Measurements from ENCODE around the gene EIPR1.
"Not testable (repeated sequence)": the region's sequence is repeated elsewhere in the genome, so short reads cannot be mapped to it uniquely, and the experiment has no call there.

Gene EIPR1

GRCh38 chr2:3357926-3358325, 19.7 kb downstream of the EIPR1 start:
- DNase-seq (ENCODE audit: low read depth), result no peak

- not testable (repeated sequence) for DNase-seq (ENCODE audit: low read depth)
These were observed 20.2 kb downstream of the EIPR1 start for GRCh38 chr2:3357446-3357845.

GRCh38 chr2:3356799-3357198, 20.8 kb downstream of the EIPR1 start:
- no peak for DNase-seq (ENCODE audit: low read depth)

- DNase-seq (ENCODE audit: low read depth), result no peak
These were observed 21.6 kb downstream of the EIPR1 start for GRCh38 chr2:3355951-3356569.

- no peak for DNase-seq (ENCODE audit: low read depth)
These were observed 22.6 kb downstream of the EIPR1 start for GRCh38 chr2:3354986-3355385.

GRCh38 chr2:3349211-3349693, 28.4 kb downstream of the EIPR1 start:
- DNase-seq (ENCODE audit: low read depth), result no peak

- no peak for DNase-seq (ENCODE audit: low read depth)
These were observed 28.9 kb downstream of the EIPR1 start for GRCh38 chr2:3348767-3349166.

- DNase-seq (ENCODE audit: low read depth), result no peak
These were observed 32.0 kb downstream of the EIPR1 start for GRCh38 chr2:3345621-3346020.

- no peak for DNase-seq (ENCODE audit: low read depth)
These were observed 32.7 kb downstream of the EIPR1 start for GRCh38 chr2:3344897-3345296.

- no peak for DNase-seq (ENCODE audit: low read depth)
These were observed 34.6 kb downstream of the EIPR1 start for GRCh38 chr2:3343012-3343411.

- DNase-seq (ENCODE audit: low read depth), result no peak
These were observed 35.3 kb downstream of the EIPR1 start for GRCh38 chr2:3342324-3342723.

GRCh38 chr2:3341336-3341735, 36.3 kb downstream of the EIPR1 start:
- no peak for DNase-seq (ENCODE audit: low read depth)

GRCh38 chr2:3340144-3340543, 37.5 kb downstream of the EIPR1 start:
- no peak for DNase-seq (ENCODE audit: low read depth)

- no peak for DNase-seq (ENCODE audit: low read depth)
These were observed 39.3 kb downstream of the EIPR1 start for GRCh38 chr2:3338340-3338739.

- no peak for DNase-seq (ENCODE audit: low read depth)
These were observed 40.8 kb downstream of the EIPR1 start for GRCh38 chr2:3336844-3337243.

GRCh38 chr2:3334392-3335345, 42.9 kb downstream of the EIPR1 start:
- DNase-seq (ENCODE audit: low read depth), result no peak

GRCh38 chr2:3332133-3332532, 45.5 kb downstream of the EIPR1 start:
- DNase-seq (ENCODE audit: low read depth), result no peak

- no peak for DNase-seq (ENCODE audit: low read depth)
These were observed 48.1 kb downstream of the EIPR1 start for GRCh38 chr2:3329491-3329890.

- no peak for DNase-seq (ENCODE audit: low read depth)
These were observed 50.7 kb downstream of the EIPR1 start for GRCh38 chr2:3326871-3327270.

- DNase-seq (ENCODE audit: low read depth), result no peak
These were observed 51.5 kb downstream of the EIPR1 start for GRCh38 chr2:3326182-3326537.

- DNase-seq (ENCODE audit: low read depth), result no peak
These were observed 52.0 kb downstream of the EIPR1 start for GRCh38 chr2:3325458-3326181.

GRCh38 chr2:3324404-3325281, 53.0 kb downstream of the EIPR1 start:
- no peak for DNase-seq (ENCODE audit: low read depth)

Data from stimulated activated CD4-positive, alpha-beta T cell treated with anti-CD3 and anti-CD28 coated beads, Interleukin-2, amount 100 ng/mL, for 4 hours (primary cell).